Naive thymus-derived CD8-positive, alpha-beta T cell (primary cell): Measurements from ENCODE around the gene HIPK1. TPM values are rescaled to one million over a fixed set of nuclear protein-coding genes. Genes with fewer than 3 reads are reported as not detected.

Source experiments
- ATAC-seq, 2 donors: fragments of 150-1000 bp; cut with Tn5 transposase in 1 of 2; sonication (Bioruptor Pico), chemical (Tn5 transposase) in 1 of 2; 1 replicate in 1 of 2; 2 replicates in 1 of 2; pipeline ENCODE4 v1.10.0; 2021; ENCODE audit warnings: mild to moderate bottlenecking in 2 of 2, moderate library complexity in 2 of 2
- POLR2A ChIA-PET: fragments of 350-600 bp; sonication (Branson Sonifier 250); formaldehyde crosslinking; loops from one replicate; lab custom pipeline; 2021; ENCODE audit warnings: antibody characterized with exemption; lab: Charles Lee
- DNase-seq, 10 donors: peaks; one replicate each; pipeline versions ENCODE4 v3.0.0 to v3.0.0-alpha.2; 2020 to 2022
- H3K27ac Mint-ChIP-seq, 10 donors: one replicate each; pipeline ENCODE4 v1.8.0; 2020 to 2022; ENCODE audit warnings: mild to moderate bottlenecking in 10 of 10, mixed read lengths in 10 of 10, moderate library complexity in 4 of 10, inconsistent platforms in 1 of 10
- H3K27me3 Mint-ChIP-seq, 5 donors: one replicate each; pipeline ENCODE4 v1.8.0; 2021 to 2022; ENCODE audit warnings: mixed read lengths in 5 of 5
- H3K36me3 Mint-ChIP-seq, 3 donors: one replicate each; pipeline ENCODE4 v1.8.0; 2020 to 2022; ENCODE audit warnings: mixed read lengths in 3 of 3, mild to moderate bottlenecking in 2 of 3, inconsistent platforms in 1 of 3
- H3K4me1 Mint-ChIP-seq, 4 donors: one replicate each; pipeline ENCODE4 v1.8.0; 2021 to 2022; ENCODE audit warnings: mixed read lengths in 4 of 4
- H3K4me3 Mint-ChIP-seq, 10 donors: one replicate each; pipeline ENCODE4 v1.8.0; 2020 to 2022; ENCODE audit warnings: mild to moderate bottlenecking in 10 of 10, mixed read lengths in 10 of 10, moderate library complexity in 6 of 10, inconsistent platforms in 1 of 10
- H3K9me3 Mint-ChIP-seq, 9 donors: one replicate each; pipeline ENCODE4 v1.8.0; 2020 to 2022; ENCODE audit warnings: mixed read lengths in 9 of 9, mild to moderate bottlenecking in 3 of 9, inconsistent platforms in 1 of 9, moderate library complexity in 1 of 9
- polyA plus RNA-seq, 3 donors: library from polyadenylated mRNA; unstranded; fragments of 300-500 nt; fragmentation: Illumina TruSeq; gene quantifications; one replicate each; pipeline ENCODE4 v1.2.3, GENCODE V29; 2021
- total RNA-seq, 8 experiments: library from RNA in 2 of 8; stranded (reverse) in 2 of 8; gene quantifications; one replicate each; pipeline ENCODE4 v1.2.3 and lab custom pipeline; 2021 to 2026

Gene HIPK1
- total and polyA plus RNA-seq, 5 experiments from 2014 or later = 14.5 to 138 (median 19.3) TPM

DNA sequence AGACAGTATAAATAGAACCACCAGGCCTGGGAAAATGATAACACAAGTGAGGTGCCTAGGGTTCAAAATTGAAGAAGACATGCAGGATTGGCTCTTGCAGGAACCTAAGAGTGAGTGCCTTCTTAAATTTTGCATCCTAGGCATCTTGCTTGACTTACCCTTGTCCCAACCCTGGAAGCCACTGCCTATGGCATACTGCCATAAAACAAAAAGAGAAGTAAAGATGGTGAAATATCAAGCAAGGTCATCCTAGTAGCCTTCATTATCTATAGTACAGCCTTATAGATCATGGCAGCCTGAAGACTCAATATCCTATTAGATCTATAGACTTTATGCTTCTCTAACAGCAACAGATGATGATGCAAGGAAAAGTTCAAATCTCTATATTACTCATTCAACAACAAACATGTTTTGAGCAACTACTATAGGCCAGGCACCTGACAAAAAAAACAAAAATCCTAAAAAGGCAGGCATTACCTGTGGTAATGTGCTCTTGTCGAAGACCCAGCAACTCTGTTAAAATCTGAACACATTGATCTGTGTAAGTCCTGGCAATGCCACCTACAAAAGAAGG, 30.8 kb upstream of the HIPK1 start:
- ATAC-seq (no peak), DNase-seq (no peak)
- Mint-ChIP-seq H3K27ac (peak overlapping the region in 8 of 10 donors; percentile 1 to 80 (median 40)), H3K4me3 (no peak overlapping the region), H3K27me3 (no peaks in the 10 kb centered on the region), H3K4me1 (peaks cover 26 to 56% (median 55%) of the 10 kb centered on the region in 4 donors), H3K36me3 (peaks cover 0 to 98% (median 20%) of the 10 kb centered on the region in 3 donors), H3K9me3 (no peaks in the 10 kb centered on the region)
- POLR2A ChIA-PET = no interaction called here

DNA sequence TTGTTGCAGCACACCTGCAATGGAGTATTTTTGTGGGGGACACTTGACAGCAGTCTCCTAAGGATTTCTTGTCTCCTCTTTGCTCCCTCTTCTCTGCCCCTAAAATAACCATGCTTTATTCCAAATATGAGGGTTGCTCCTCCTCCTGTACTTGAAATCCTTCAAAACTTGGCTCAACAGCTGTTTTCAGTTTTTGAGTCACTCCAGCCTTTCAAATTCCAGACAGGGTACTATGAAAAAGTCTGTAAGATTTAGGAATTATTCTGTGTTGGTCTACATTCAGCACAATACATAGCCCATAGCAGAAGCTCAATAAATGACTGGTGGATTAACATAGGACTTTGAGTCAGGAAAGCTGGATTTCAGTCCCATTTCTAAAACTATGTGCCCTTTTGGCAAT, 30.0 kb upstream of the HIPK1 start:
- peaks cover 31 to 64% (median 62%) of the 10 kb centered on the region in 4 donors for H3K4me1 Mint-ChIP-seq
- no peaks in the 10 kb centered on the region for H3K9me3 Mint-ChIP-seq
- H3K36me3 Mint-ChIP-seq = peaks cover 0 to 91% (median 20%) of the 10 kb centered on the region in 3 donors
- ATAC-seq (no peak), DNase-seq (no peak)
- no peaks in the 10 kb centered on the region for H3K27me3 Mint-ChIP-seq
- H3K27ac Mint-ChIP-seq = peak overlapping the region in 5 of 10 donors; percentile 1 to 79 (median 66)
- H3K4me3 Mint-ChIP-seq = no peak overlapping the region
- POLR2A ChIA-PET = no interaction called here

DNA sequence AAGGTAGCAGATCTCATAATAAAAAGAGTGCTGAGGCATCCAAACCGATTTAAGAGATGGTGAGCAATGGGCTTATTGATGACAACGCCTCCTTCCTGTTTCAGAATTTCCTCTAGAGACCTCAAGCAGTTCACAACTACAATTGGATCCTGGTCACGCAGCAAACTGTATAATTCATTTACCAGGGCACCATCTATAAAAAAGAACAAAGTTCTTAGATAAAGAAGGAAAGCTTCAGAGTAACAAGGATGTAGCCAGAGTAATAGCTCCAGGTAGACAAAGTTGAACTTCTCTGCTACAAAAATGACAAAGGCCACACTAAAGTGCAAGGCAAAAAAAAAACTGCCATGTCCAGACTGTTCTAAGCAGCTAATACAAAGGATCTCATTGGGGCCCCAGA, 27.9 kb upstream of the HIPK1 start:
- DNase-seq (no peak), ATAC-seq (no peak)
- Mint-ChIP-seq H3K4me3 (no peak overlapping the region), H3K36me3 (peaks cover 0 to 70% (median 20%) of the 10 kb centered on the region in 3 donors), H3K27ac (peak overlapping the region in 4 of 10 donors; percentile 3 to 69 (median 49)), H3K9me3 (no peaks in the 10 kb centered on the region), H3K4me1 (peaks cover 34 to 77% (median 71%) of the 10 kb centered on the region in 4 donors), H3K27me3 (no peaks in the 10 kb centered on the region)
- POLR2A ChIA-PET = interaction anchor here (1.3 kb wide), 1 partner anchor 29 kb away, joined by 5 read pairs; no protein-coding TSS in a partner anchor

DNA sequence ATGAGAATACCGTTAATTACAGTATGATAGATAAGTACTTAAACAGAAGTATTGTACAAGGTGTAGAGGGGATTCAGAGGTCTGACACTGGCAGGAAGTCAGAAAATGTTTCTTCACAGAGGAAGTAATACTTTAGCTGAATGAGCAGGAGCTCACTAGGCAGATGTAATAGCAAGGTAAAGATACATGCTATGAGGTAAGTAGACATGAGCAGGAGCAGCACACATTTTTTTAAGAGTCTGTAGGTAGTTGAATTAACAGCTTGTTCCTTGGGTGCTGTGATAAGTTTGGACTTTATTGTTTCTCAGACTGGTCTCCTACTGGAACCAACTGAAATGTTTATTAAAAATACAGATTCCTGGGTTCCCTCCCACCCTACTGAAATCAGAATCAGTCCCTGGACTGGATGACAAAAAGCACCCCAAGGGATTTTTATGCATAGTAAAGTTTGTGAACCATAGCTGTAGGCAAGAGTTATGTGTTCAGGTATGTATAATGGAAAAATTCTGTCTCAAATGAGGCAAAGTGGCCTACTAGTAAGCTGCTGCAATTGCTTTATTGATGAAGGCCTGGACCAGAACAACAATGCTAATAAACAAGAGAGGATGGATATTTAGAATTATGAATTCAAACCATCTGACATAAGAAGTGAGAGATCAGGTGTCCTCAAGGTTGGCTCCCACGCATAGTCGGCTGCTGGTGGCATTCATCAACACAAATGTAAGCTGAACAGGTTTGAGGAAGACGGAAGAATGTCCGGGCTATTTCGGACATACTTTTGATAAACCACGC, 25.4 kb upstream of the HIPK1 start:
- POLR2A ChIA-PET = interaction anchor here (0.8 to 6.4 kb wide), 17 partner anchors 10 to 488 kb away, joined by 3 to 145 read pairs (median 5); partner anchors contain the start of genes HIPK1, PHTF1 and RSBN1
- Mint-ChIP-seq H3K27me3 (no peaks in the 10 kb centered on the region), H3K9me3 (no peaks in the 10 kb centered on the region), H3K36me3 (peaks cover 0 to 57% (median 19%) of the 10 kb centered on the region in 3 donors), H3K27ac (peak overlapping the region; percentile 97 to 100 (median 100)), H3K4me1 (peaks cover 31 to 77% (median 65%) of the 10 kb centered on the region in 4 donors), H3K4me3 (peak overlapping the region; percentile 94 to 100 (median 99))
- DNase-seq (peak in 3 of 10 donors; percentile 22 to 40 (median 31)), ATAC-seq (no peak)

DNA sequence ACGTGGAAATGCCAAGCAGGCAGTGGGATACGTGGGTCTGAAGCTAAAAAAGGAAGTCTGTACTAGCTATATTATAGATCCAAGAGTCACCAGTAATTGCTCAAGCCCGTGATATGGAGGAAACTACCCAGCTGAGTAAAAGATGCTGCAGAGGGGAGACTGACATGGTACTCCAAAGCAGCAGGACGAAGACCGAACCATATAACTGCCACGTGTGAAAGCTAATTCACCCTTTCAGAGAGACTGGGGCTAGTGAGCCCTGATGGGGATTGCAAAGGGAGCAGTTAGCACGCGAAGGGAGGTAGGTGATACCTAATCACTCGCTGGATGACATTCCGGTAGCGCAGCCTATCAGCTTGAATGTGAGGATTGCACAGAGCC, 24.8 kb upstream of the HIPK1 start:
- Mint-ChIP-seq H3K27me3 (no peaks in the 10 kb centered on the region), H3K4me1 (peaks cover 32 to 72% (median 60%) of the 10 kb centered on the region in 4 donors), H3K4me3 (peak overlapping the region; percentile 94 to 100 (median 99)), H3K36me3 (peaks cover 0 to 55% (median 16%) of the 10 kb centered on the region in 3 donors), H3K9me3 (no peaks in the 10 kb centered on the region), H3K27ac (peak overlapping the region; percentile 97 to 100 (median 100))
- POLR2A ChIA-PET = interaction anchor here (0.8 to 6.4 kb wide), 19 partner anchors 10 to 831 kb away, joined by 3 to 145 read pairs (median 5); partner anchors contain the start of genes HIPK1, LRIG2, PHTF1 and RSBN1
- DNase-seq (peak in 2 of 10 donors; percentile 53 to 83), ATAC-seq (peak; percentile 54 to 57)

DNA sequence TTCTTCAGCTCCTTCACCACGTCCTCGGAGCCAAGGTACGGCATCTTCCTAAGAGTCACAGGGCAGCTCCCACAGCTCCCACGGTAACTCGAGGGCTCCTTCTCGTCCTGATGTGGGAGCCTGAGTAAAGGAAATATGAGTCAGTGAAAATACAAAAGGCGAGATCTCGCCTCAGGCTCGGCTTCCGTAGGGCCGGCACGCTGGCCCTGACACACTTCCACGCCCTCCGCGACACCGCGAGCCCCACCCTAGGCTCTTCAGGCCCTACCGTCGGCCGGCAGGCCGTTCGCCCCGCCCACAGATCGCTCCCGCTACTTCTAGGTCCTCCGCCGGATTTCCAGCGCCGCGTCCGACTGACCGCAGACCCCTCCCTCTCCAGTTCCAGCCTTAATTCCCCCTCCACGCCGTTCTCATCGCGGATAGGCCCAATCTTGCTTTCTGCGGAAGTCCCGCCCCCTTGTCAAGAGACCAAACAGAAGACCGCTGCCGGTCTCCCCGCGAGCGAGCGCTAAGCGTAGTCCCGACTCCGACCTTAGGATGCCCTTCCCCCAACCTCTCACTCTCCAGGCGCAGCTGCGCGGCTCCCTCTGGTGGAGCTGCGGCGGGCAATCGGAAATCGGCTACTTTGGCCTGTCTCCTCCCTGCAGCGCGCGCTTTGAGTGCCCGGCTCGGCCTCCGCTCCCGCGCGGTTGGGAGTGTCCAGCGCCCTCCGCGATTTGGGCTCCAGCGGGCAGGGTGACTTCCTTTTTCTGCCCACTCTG, 24.3 kb upstream of the HIPK1 start, which contains the start of the genes AP4B1 and DCLRE1B:
Gene AP4B1 (minus strand): TSS at position 126 of the 761 bp plus-strand sequence. CDS start 82 bp downstream, at position 44.
Gene DCLRE1B (plus strand): TSS at position 653 of the 761 bp plus-strand sequence. CDS start 261 bp downstream, outside the sequence.
- Mint-ChIP-seq H3K36me3 (peaks cover 0 to 54% (median 11%) of the 10 kb centered on the region in 3 donors), H3K9me3 (no peaks in the 10 kb centered on the region), H3K27ac (peak within 1 kb of the TSS; percentile 97 to 100 (median 100)), H3K4me1 (peaks cover 28 to 67% (median 54%) of the 10 kb centered on the region in 4 donors), H3K27me3 (no peaks in the 10 kb centered on the region), H3K4me3 (peak within 1 kb of the TSS; percentile 94 to 100 (median 99))
- DNase-seq (peak; percentile 90 to 99 (median 96)), ATAC-seq (peak; percentile 89 to 93)
- POLR2A ChIA-PET = interaction anchor here (0.6 to 6.4 kb wide), 21 partner anchors 11 to 832 kb away, joined by 3 to 145 read pairs (median 5); partner anchors contain the start of genes HIPK1, LRIG2, PHTF1 and RSBN1

DNA sequence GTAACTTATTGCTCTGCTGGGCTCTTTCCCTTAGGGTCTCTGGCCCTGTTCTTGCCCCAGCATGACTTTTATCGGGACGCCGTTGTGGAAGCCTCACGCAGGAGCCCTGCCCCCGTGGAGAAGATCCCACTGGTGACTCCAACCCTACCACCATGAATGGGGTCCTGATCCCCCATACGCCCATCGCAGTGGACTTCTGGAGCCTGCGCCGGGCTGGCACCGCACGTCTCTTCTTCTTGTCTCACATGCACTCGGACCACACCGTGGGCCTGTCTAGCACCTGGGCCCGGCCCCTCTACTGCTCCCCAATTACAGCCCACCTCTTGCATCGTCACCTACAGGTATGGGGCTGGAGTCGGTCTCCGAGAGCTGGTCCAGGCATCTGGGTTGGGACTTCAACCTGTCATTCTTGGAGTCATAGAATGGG, 23.7 kb upstream of the HIPK1 start:
- Mint-ChIP-seq H3K27me3 (no peaks in the 10 kb centered on the region), H3K9me3 (no peaks in the 10 kb centered on the region), H3K27ac (peak overlapping the region; percentile 97 to 100 (median 100)), H3K4me3 (peak overlapping the region; percentile 94 to 100 (median 99)), H3K36me3 (peaks cover 0 to 54% (median 13%) of the 10 kb centered on the region in 3 donors), H3K4me1 (peaks cover 27 to 61% (median 49%) of the 10 kb centered on the region in 4 donors)
- DNase-seq (peak in 4 of 10 donors; percentile 9 to 69 (median 10)), ATAC-seq (peak; percentile 3 to 6)
- POLR2A ChIA-PET = interaction anchor here (1.2 to 6.4 kb wide), 8 partner anchors 19 to 70 kb away, joined by 3 to 145 read pairs (median 12); partner anchors contain the start of gene HIPK1

DNA sequence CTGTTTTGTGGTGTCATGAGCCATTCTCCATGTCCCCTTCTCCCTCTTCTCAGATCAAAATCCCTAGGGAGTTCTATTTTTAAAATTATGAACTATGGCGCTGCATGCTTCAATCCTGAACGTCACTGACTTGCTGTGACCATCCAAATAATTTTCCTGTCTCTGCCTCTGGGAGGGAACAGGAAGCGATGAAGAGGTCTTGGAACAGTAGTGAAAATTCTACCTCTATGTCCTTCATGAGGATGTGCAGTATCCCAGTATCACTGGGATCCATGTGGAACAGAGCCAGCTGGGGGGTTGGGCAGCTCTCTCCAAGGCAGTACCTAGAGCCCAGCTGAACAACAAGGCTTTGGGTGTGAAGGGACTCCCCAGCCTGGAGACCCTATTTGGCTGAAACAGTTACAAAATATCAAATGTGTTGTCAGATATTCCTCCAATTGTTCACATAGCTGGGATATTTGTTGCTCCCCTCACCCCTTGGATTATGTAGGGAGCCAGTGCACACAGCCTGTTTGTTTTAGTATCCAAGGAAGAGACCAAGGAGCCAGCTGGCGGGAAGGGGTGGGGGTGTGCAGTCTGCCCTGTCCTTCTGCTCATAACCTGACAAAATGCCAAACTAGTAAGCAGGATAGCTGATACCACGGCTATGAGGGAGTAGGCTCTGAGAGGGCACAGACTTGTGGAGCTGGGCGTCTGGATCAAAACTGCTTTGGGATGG, 16.4 kb upstream of the HIPK1 start:
- Mint-ChIP-seq H3K36me3 (peaks cover 0 to 47% (median 19%) of the 10 kb centered on the region in 3 donors), H3K27me3 (no peaks in the 10 kb centered on the region), H3K9me3 (no peaks in the 10 kb centered on the region), H3K27ac (peak overlapping the region in 1 of 10 donors; percentile 56), H3K4me3 (no peak overlapping the region), H3K4me1 (peaks cover 0 to 8% (median 5%) of the 10 kb centered on the region in 4 donors)
- ATAC-seq (no peak), DNase-seq (no peak)
- POLR2A ChIA-PET = no interaction called here

DNA sequence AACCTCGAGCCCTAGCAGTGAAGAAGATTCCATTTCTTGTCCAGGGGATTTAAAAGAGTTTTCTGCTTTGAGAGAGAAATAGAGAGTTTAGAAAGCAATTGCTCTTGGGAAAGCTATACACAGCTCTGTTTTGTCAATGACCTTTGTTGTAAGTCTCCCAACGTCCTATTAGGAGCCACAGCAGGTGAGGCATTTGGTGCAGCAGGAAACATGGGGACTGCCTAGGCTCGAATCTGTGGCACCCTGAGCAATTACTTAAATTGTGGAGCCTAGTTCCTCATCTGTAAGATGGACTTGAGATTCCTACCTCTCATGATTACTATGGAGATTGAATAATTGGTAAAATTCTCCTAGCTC, 15.8 kb upstream of the HIPK1 start:
- H3K4me3 Mint-ChIP-seq = no peak overlapping the region
- DNase-seq (no peak), ATAC-seq (no peak)
- peaks cover 0 to 42% (median 16%) of the 10 kb centered on the region in 3 donors for H3K36me3 Mint-ChIP-seq
- no peak overlapping the region for H3K27ac Mint-ChIP-seq
- H3K9me3 Mint-ChIP-seq = no peaks in the 10 kb centered on the region
- peaks cover 0 to 4% (median 0%) of the 10 kb centered on the region in 5 donors for H3K27me3 Mint-ChIP-seq
- POLR2A ChIA-PET = no interaction called here
- H3K4me1 Mint-ChIP-seq = peaks cover 0 to 8% (median 3%) of the 10 kb centered on the region in 4 donors

DNA sequence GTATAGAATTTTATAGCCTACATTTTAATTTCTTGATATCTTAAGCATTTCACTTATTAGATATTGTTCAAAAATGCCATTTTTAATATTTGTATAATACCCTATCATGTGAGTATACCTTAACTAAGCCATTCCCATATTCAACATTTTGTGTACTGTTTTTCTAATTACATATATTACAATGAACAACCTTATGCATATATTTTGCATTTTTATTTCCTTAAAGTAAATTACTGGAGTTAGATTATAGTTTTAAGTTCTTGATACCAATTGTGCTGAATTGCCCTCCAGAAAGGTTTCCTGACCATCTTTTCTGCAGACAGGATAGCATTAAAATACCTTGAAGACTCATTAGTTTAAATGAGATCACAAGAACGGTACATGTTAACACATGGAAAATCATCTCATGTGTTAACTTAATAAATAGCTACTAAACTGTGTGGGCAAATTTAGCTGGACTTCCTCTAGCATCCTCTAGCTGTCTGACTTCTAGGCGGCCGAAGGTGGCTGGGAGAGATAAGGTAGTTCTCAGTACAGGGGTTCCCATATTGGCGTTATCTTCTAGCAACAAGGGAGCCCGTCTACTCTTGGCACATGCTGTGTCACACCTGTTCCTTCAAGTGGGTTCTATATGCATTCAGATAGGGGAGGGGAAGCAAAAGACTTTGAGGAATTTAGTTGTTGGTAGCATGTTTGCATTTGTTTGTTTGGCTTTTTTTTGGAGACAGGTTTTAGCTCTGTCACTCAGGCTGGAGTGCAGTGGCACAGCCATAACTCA, 15.0 kb upstream of the HIPK1 start:
- Mint-ChIP-seq H3K27me3 (peaks cover 0 to 5% (median 0%) of the 10 kb centered on the region in 5 donors), H3K9me3 (no peaks in the 10 kb centered on the region), H3K4me1 (peaks cover 0 to 6% (median 2%) of the 10 kb centered on the region in 4 donors), H3K36me3 (peaks cover 0 to 35% (median 16%) of the 10 kb centered on the region in 3 donors), H3K4me3 (no peak overlapping the region), H3K27ac (no peak overlapping the region)
- no peak for ATAC-seq
- POLR2A ChIA-PET = no interaction called here
- no peak for DNase-seq
